Memory B cell (primary cell): ENCODE measurements around the gene FSCN2.

ENCODE experiments used
- ATAC-seq: fragments of 150-1000 bp; cut with Tn5 transposase; 2 replicates; pipeline ENCODE4 v1.10.0; 2021; ENCODE audit warnings: low read depth, mild to moderate bottlenecking, moderate library complexity
- DNase-seq, 2 donors: peaks; one replicate each; pipeline ENCODE4 v3.0.0; 2022; ENCODE audit warnings: low spot score in 2 of 2
- H3K27ac Mint-ChIP-seq: one replicate; pipeline ENCODE4 v1.8.0; 2022; ENCODE audit warnings: mild to moderate bottlenecking, moderate library complexity, mixed read lengths
- H3K27me3 Mint-ChIP-seq: one replicate; pipeline ENCODE4 v1.8.0; 2022; ENCODE audit warnings: mixed read lengths
- H3K36me3 Mint-ChIP-seq: one replicate; pipeline ENCODE4 v1.8.0; 2022; ENCODE audit warnings: mild to moderate bottlenecking, mixed read lengths
- H3K4me1 Mint-ChIP-seq: one replicate; pipeline ENCODE4 v1.8.0; 2022; ENCODE audit warnings: mixed read lengths
- H3K4me3 Mint-ChIP-seq: one replicate; pipeline ENCODE4 v1.8.0; 2022; ENCODE audit warnings: mild to moderate bottlenecking, moderate library complexity, mixed read lengths
- H3K9me3 Mint-ChIP-seq: one replicate; pipeline ENCODE4 v1.8.0; 2022; ENCODE audit warnings: mixed read lengths

Gene FSCN2

GRCh38 chr17:81527591-81528383 lies at the start of gene FSCN2:
Gene FSCN2 (plus strand): TSS chr17:81528377. CDS start chr17:81528532, 155 bp downstream.
- peaks cover 2% of the 10 kb centered on the region for H3K4me1 Mint-ChIP-seq
- H3K4me3 Mint-ChIP-seq, result no peak within 1 kb of the TSS
- no peaks in the 10 kb centered on the region for H3K9me3 Mint-ChIP-seq
- no peak for ATAC-seq
- no peak for DNase-seq
- peaks cover 6% of the 10 kb centered on the region for H3K27me3 Mint-ChIP-seq
- no peaks in the 10 kb centered on the region for H3K36me3 Mint-ChIP-seq
- H3K27ac Mint-ChIP-seq, result no peak within 1 kb of the TSS

- no peak for ATAC-seq
- peaks cover 9% of the 10 kb centered on the region for H3K4me1 Mint-ChIP-seq
- H3K27me3 Mint-ChIP-seq, result peaks cover 19% of the 10 kb centered on the region
- no peaks in the 10 kb centered on the region for H3K36me3 Mint-ChIP-seq
- H3K9me3 Mint-ChIP-seq, result no peaks in the 10 kb centered on the region
- H3K27ac Mint-ChIP-seq, result no peak overlapping the region
- H3K4me3 Mint-ChIP-seq, result no peak overlapping the region
- no peak for DNase-seq
These were observed 48.8 kb upstream of the FSCN2 start for GRCh38 chr17:81479175-81480071.

DNA sequence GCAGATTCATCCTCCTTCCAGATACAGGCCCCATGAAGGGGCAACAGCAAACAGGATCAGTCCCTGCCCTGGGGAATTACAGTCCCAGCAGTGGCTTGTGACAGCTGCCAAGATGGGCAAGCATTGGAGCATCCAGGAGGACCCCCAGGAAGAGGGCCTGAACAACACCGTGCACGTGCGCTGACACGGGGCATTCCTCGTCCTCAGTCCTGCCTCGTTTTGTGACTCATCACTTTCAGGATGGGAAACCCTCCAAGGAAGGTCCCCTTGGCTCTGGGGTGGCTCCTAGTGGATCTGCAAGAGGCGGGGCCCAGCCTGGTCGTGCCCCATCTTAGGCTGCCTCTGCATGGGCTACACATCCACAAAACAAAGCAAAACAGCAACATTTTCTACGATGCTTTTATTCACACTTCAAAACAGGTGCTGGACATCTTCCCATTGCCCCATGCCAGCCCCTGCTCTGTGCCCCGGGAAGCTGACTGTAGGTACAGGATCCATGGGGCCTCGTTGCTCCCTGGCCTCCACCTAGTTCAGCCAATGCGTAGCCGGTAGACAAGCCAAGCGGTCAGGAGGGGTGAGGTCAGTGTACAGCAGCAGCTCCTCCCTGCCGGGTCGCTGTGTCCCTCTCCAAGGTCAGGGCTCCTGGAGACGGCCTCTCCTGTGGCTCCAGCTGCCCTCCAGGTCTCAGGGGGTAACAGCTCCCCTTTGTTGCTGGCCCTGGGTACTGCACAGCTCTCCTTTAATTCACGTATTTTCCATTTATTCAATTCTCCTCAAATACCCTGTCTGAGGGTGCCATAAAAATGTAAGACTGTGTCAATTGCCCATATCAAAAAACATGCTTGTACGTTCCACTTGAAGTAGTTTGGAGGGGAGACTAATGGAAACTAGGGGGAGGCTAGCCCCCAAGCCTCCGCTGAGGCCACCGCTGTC lies 47.8 kb upstream of the FSCN2 start:
- Mint-ChIP-seq H3K4me3 (no peak overlapping the region), H3K36me3 (no peaks in the 10 kb centered on the region), H3K4me1 (peaks cover 9% of the 10 kb centered on the region), H3K9me3 (no peaks in the 10 kb centered on the region), H3K27me3 (peaks cover 19% of the 10 kb centered on the region), H3K27ac (peak overlapping the region; percentile 35)
- DNase-seq (no peak), ATAC-seq (no peak)

DNA sequence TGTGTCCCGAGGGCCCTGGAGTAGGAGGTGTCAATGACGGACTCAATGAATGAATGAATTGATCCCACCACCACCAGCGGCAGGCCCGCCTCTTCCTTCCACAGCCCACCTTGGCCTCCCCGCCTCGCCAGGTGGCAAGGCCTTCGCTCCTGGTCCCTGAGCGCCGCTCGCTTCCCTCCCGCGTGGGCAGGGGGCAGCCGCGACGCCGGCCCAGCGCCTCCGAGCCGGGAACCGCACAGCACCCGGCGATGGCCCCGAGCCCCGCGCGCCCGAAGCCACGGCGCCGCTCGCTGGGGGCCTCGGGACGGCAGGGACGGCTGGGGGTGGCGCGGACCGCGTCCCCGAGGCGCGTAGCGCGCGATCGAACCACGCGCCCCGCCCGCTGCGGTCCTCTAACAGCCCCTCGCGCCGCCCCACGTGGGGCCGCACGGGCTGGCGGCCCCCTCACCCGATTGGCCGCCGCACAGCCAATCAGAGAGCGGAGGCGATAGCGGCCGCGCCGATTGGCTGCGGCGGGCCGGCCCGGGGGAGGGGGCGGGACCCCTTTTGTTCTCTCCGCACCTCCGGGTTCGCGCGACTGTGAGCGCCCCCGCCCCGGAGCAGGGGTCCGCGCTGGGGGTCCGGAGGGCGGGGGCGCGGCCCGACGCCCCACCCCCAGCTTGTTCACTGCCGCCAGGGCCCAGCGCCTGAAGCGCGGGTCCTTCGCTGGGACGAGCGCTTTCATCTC lies 46.9 kb upstream of the FSCN2 start:
- Mint-ChIP-seq H3K4me3 (peak overlapping the region; percentile 63), H3K36me3 (no peaks in the 10 kb centered on the region), H3K9me3 (no peaks in the 10 kb centered on the region), H3K27me3 (peaks cover 23% of the 10 kb centered on the region), H3K27ac (peak overlapping the region; percentile 35), H3K4me1 (peaks cover 9% of the 10 kb centered on the region)
- peak in 1 of 2 donors; percentile 36 for DNase-seq
- ATAC-seq, result no peak

DNA sequence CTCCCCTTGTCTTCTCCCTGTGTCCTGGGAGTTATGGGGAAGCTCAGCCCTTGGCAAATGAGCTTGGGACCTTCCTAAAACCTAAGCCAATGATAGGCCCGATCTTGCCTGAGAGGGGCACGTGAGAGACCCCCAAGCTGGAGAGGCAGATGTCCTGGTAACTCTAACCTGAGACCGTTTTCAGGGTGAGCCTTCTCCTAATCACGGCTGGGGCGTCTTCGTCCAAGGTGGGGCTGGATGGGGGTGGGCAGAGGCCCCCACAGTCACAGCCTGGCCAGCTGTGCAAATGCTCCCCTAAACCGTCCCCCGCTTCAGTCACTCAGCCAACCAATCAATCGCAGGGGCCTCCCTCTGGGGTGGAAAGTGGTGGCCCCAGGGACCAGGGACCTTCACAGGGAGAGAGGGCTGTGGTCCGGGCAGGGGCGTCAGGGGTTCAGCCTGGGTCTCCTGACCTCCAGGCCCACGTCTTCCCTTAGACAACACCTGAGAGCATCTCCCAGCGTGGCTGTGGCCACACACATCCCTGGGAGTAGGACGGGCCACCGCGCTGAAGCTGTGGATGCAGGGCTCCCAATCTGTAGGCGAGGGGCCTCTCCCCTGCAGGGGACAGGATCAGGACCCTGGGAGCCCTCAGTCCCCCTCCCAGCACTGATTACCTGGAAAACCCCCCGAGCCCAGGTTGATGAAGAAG lies 46.2 kb upstream of the FSCN2 start:
- Mint-ChIP-seq H3K36me3 (no peaks in the 10 kb centered on the region), H3K27ac (no peak overlapping the region), H3K27me3 (peaks cover 23% of the 10 kb centered on the region), H3K4me3 (peak overlapping the region; percentile 63), H3K4me1 (peaks cover 9% of the 10 kb centered on the region), H3K9me3 (no peaks in the 10 kb centered on the region)
- no peak for DNase-seq
- ATAC-seq, result no peak

DNA sequence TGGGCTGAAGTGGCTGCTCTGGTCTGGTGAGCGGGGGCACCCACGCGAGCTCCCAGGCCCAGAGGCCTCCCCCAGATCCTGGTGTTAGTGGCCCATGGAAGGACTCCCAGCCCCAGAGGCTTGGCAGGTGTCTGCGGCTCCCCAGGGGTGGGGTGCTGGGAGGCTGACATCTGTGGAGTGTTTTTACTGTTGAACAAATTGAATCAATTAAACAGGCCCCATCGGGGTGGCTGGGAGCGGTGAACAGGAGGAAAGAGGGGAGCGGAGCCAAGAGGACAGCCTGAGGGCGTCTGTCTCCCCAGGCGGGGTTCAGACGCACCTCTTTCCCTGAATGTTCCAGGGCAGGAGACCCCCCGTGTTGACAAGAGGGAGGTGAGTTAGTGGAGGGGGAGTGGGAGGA lies 45.5 kb upstream of the FSCN2 start:
- DNase-seq, result no peak
- Mint-ChIP-seq H3K4me3 (peak overlapping the region; percentile 56), H3K27ac (peak overlapping the region; percentile 83), H3K36me3 (no peaks in the 10 kb centered on the region), H3K4me1 (peaks cover 9% of the 10 kb centered on the region), H3K9me3 (no peaks in the 10 kb centered on the region), H3K27me3 (peaks cover 22% of the 10 kb centered on the region)
- no peak for ATAC-seq

DNA sequence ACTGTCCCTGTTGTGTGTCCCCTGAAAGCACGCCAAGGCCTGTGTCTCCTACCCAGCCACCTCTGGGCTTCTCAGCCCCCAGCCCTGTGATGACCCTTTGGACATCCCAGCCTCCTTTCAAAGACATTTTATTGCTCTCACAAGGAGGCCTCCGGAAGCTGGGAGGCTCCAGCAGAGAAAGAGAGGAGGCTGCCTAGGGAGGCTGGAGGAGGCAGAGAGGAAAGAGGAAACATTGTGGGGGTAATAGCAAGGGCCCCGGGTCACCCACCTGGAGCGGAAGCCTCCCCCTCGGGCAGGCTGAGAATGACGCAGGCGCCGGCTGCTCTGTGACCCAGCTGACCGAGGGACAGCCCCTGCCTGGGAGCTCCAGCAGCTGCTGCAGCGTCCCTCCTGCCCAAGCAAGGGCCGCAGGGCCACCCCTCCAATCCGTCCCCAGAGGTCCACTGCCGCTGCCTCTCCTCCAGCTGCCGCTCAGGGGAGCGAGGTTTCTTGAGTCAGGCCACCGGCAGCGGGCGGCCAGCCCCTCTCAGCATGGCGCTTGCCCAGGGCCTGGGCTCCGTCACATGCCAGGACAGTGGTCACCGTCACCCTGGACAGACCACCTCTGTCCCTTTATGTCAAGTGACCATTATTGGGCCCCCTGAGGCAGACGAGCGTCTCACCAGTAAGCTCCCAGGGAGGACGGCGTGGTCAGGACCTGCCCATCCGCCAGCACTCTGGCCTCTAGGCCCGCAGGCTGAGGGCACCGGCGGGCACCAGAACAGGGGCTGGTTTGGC lies 44.9 kb upstream of the FSCN2 start:
- ATAC-seq (peak; percentile 69), DNase-seq (peak; percentile 66 to 67)
- peaks cover 9% of the 10 kb centered on the region for H3K4me1 Mint-ChIP-seq
- peaks cover 19% of the 10 kb centered on the region for H3K27me3 Mint-ChIP-seq
- peak overlapping the region; percentile 83 for H3K27ac Mint-ChIP-seq
- no peaks in the 10 kb centered on the region for H3K9me3 Mint-ChIP-seq
- H3K36me3 Mint-ChIP-seq, result no peaks in the 10 kb centered on the region
- peak overlapping the region; percentile 34 for H3K4me3 Mint-ChIP-seq

GRCh38 chr17:81483862-81484194 lies 44.3 kb upstream of the FSCN2 start:
- H3K27me3 Mint-ChIP-seq, result peaks cover 19% of the 10 kb centered on the region
- no peak overlapping the region for H3K27ac Mint-ChIP-seq
- DNase-seq (no peak), ATAC-seq (peak; percentile 0)
- H3K36me3 Mint-ChIP-seq, result no peaks in the 10 kb centered on the region
- H3K9me3 Mint-ChIP-seq, result no peaks in the 10 kb centered on the region
- peak overlapping the region; percentile 37 for H3K4me3 Mint-ChIP-seq
- H3K4me1 Mint-ChIP-seq, result peaks cover 9% of the 10 kb centered on the region

DNA sequence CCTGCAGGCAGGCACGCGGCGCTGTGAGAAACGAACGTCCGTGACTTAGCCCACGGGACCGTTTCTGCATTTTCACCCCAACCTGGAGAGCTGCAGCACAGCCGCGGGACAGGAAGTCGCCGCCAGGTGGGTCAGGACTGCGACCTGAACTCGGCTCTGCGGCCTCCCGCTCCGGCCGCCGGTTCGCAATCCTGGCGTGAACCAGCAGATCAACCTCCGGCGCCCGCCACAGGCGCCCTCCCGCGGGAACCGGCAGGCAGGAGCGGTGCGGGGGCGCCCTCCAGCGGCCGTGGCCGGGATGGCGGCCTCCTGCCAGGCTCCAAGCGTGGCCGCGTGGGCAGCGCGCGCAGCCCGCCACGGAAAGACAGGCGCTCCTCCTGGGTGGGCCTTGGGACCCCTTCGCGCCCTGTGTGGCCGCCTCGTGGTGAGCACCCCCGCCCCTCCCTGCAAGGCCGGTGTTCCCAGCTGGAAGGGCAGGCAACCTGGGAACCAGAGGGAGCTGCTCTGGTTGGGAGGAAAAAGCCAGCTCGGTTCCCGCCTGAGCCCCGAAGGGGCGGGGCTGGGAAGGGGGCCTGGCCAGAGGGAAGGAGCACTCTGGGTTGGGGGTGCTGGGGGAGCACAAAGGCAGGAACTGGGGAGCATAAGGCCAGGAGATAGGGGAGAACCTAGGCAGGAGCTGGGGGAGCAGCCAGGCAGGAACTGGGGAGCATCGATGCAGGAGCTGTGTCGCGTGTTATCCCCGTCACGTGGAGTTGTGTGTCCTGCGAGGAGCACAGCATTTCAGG lies 43.8 kb upstream of the FSCN2 start:
- H3K27me3 Mint-ChIP-seq, result peaks cover 19% of the 10 kb centered on the region
- H3K27ac Mint-ChIP-seq, result no peak overlapping the region
- DNase-seq (peak; percentile 93 to 97), ATAC-seq (peak; percentile 75)
- peak overlapping the region; percentile 37 for H3K4me3 Mint-ChIP-seq
- peaks cover 10% of the 10 kb centered on the region for H3K4me1 Mint-ChIP-seq
- H3K9me3 Mint-ChIP-seq, result no peaks in the 10 kb centered on the region
- no peaks in the 10 kb centered on the region for H3K36me3 Mint-ChIP-seq

DNA sequence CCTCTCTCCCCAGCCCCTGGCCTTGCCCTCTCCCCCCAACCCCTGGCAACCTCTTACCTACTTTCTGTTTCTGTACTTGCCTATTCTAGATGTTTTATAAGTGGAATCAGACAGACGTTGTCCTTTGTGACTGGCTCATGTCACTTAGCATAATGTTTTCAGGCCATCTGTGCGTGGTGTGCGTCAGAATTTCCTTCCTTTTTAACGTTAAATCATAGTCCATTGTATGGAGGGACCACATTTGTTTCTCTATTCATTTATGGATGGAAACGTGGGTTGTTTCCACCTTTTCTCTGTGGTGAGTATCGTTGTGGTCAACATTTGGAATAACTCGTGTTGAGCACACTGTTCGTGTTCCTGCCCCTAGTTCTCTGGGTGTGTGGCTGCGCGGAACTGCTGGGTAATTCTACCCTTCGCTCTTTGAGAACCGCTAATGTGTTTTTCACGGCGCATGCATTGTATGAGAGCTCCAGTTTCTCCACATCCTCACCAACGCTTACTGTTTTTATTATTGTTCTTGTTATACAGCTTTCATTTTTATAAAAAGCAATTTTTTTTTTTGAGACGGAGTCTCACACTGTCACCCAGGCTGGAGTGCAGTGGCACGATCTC lies 41.9 kb upstream of the FSCN2 start:
- ATAC-seq, result no peak
- no peak overlapping the region for H3K27ac Mint-ChIP-seq
- H3K36me3 Mint-ChIP-seq, result no peaks in the 10 kb centered on the region
- no peaks in the 10 kb centered on the region for H3K9me3 Mint-ChIP-seq
- peaks cover 13% of the 10 kb centered on the region for H3K27me3 Mint-ChIP-seq
- H3K4me1 Mint-ChIP-seq, result peaks cover 13% of the 10 kb centered on the region
- H3K4me3 Mint-ChIP-seq, result no peak overlapping the region
- no peak for DNase-seq

DNA sequence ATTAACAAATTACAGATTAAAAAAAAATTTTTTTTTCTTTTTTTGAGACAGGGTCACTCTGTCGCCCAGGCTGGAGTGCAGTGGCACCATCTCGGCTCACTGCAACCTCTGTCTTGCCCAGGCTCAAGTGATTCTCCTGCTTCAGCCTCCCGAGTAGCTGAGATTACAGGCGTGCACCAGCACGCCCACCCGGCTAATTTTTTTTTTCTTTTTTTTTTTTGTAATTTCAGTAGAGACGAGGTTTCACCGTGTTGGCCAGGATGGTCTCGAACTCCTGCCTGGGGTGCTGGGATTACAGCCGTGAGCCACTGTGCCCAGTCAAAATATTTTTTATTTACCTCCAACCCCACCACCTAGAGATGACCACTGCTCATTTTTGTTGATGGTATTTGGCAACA lies 41.1 kb upstream of the FSCN2 start:
- DNase-seq (no peak), ATAC-seq (no peak)
- Mint-ChIP-seq H3K4me1 (peaks cover 10% of the 10 kb centered on the region), H3K27ac (no peak overlapping the region), H3K4me3 (no peak overlapping the region), H3K9me3 (no peaks in the 10 kb centered on the region), H3K27me3 (peaks cover 9% of the 10 kb centered on the region), H3K36me3 (no peaks in the 10 kb centered on the region)
